Skeletal muscle tissue (tissue), 4 donors: Measurements from ENCODE around the gene SPAG5. TPM values are rescaled to one million over a fixed set of nuclear protein-coding genes. Genes with fewer than 3 reads are reported as not detected.

Experiments used
- H3K27ac ChIP-seq: one replicate; pipeline ENCODE4 v1.7.0; 2013; ENCODE audit warnings: mild to moderate bottlenecking, low read depth, low read length, inconsistent platforms
- H3K27me3 ChIP-seq, 3 donors: one replicate each; pipeline ENCODE4 v1.7.0; 2013; ENCODE audit warnings: low read length in 3 of 3; ENCODE audit not compliant: control insufficient read depth in 3 of 3, insufficient read depth in 3 of 3
- H3K36me3 ChIP-seq, 3 donors: one replicate each; pipeline ENCODE4 v1.7.0; 2013; ENCODE audit warnings: low read length in 3 of 3; ENCODE audit not compliant: control insufficient read depth in 3 of 3, insufficient read depth in 3 of 3
- H3K4me1 ChIP-seq, 3 donors: one replicate each; pipeline ENCODE4 v1.7.0; 2013; ENCODE audit warnings: low read length in 3 of 3, mild to moderate bottlenecking in 3 of 3; ENCODE audit not compliant: control insufficient read depth in 3 of 3, insufficient read depth in 3 of 3
- H3K4me3 ChIP-seq, 3 donors: one replicate each; pipeline ENCODE4 v1.7.0; 2013; ENCODE audit warnings: low read length in 3 of 3
- H3K9ac ChIP-seq, 3 donors: one replicate each; pipeline ENCODE4 v1.7.0; 2013; ENCODE audit warnings: low read length in 3 of 3, mild to moderate bottlenecking in 3 of 3, moderate library complexity in 2 of 3, low read depth in 1 of 3
- H3K9me3 ChIP-seq, 3 donors: one replicate each; pipeline ENCODE4 v1.7.0; 2013; ENCODE audit warnings: low read length in 3 of 3; ENCODE audit not compliant: control insufficient read depth in 3 of 3
- total RNA-seq: library from RNA; depleted of rRNA; stranded (reverse); fragments of >200 nt; gene quantifications from one replicate; pipeline ENCODE4 v1.2.3, GENCODE V29; 2014
- donor health status: Osteomylitis.

The SPAG5 gene
- total RNA-seq, 1 donor from 2014 or later, result 5.7 TPM

DNA sequence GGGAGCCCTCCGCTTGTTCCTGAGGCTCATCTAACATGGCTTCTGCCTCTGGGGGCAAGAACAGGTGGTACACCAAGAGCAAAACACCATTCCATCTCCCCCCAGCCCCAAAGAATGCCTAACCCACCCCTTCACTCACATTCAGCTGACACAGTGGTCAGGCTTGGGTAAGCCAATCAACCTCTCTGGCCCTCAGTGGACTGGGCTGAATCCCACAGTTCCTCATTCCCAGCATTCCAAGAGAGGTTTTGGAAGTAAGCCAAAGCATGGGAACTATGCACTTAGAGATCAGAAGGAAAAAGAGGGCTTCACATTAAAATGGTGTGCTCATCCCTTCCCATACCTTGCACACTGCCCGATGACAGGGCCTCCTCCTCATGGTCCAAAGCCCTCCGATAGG lies 35.4 kb downstream of the SPAG5 start:
- H3K36me3 ChIP-seq, result peaks cover 24 to 38% (median 30%) of the 10 kb centered on the region in 3 donors

DNA sequence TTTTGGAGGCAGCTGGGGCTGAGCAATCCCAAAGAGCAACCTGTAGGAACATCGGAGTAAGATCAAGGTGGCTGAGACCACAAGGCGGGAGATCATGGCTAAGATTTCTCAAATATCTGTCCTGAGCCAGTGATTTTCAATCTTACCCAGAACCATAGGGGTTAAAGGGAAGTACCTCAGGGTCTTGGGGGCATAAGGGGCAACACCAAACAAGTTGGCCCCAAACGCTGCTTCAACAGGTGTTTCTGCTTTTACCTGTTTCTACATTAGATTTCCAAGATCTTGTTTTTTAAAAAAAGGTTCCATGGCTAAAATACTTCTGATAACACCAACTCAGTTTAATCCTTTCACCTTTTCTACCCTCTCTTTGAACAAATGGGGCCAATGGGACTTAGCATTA lies 43.8 kb downstream of the SPAG5 start:
- peaks cover 5 to 15% (median 9%) of the 10 kb centered on the region in 3 donors for H3K4me1 ChIP-seq
- H3K36me3 ChIP-seq, result peaks cover 44 to 55% (median 53%) of the 10 kb centered on the region in 3 donors
- no peaks in the 10 kb centered on the region for H3K9me3 ChIP-seq
- no peaks in the 10 kb centered on the region for H3K27me3 ChIP-seq
- H3K4me3 ChIP-seq, result no peak overlapping the region
- no peak overlapping the region for H3K27ac ChIP-seq
- H3K9ac ChIP-seq, result no peak overlapping the region

More for the DNA sequence above, 35.4 kb downstream of the SPAG5 start:
- Histone ChIP-seq H3K9me3 (no peaks in the 10 kb centered on the region), H3K27me3 (no peaks in the 10 kb centered on the region), H3K9ac (no peak overlapping the region), H3K27ac (no peak overlapping the region), H3K4me1 (no peaks in the 10 kb centered on the region), H3K4me3 (no peak overlapping the region)

DNA sequence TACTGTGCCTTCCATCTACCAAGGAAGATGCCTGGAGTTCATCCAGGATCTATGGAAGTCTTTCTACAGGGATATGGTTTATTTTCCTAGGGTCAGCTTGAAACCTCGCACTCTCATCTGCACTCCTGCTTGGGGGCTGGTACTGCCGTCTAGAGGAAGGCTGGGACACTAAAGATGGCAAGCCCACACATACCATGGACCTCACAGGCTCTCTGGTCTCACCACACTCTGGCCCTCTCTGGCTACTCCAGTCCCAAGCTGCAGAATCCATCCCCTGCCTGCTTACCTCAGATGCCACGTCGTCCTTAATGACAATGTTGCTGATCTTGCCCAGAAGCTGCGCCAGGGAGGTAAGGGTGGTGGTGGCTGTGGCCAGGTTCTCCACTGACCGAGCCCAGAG lies 44.3 kb downstream of the SPAG5 start:
- no peak overlapping the region for H3K27ac ChIP-seq
- H3K36me3 ChIP-seq, result peaks cover 40 to 50% (median 48%) of the 10 kb centered on the region in 3 donors
- H3K4me3 ChIP-seq, result no peak overlapping the region
- H3K9me3 ChIP-seq, result no peaks in the 10 kb centered on the region
- no peaks in the 10 kb centered on the region for H3K27me3 ChIP-seq
- H3K4me1 ChIP-seq, result peaks cover 7 to 15% (median 12%) of the 10 kb centered on the region in 3 donors
- H3K9ac ChIP-seq, result no peak overlapping the region

DNA sequence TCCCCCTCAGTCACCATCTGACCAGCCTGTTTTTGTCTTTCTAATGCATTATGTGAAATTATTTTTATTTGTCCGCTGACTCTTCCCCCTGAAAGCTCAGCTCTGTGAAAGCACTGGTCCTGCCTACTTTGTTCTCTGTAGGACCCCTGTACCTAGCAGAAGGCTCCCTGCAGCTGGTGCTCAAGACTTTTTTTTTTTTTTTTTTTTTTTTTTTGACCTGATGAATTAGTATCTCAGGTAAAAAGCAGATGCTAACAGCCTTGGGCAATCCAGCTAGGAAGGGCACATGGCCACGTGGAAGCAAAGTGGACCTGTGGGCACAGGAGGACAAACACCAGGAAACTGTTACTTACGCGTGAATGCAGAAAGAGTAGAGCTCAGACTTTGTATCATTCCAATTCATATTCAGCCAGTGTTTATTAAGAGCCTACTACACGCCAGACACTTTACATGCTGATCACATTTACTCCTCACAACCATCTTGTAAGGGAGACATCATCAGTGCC lies 45.8 kb downstream of the SPAG5 start:
- no peak overlapping the region for H3K9ac ChIP-seq
- peak overlapping the region in 2 of 3 donors; percentile 38 to 54 for H3K4me3 ChIP-seq
- H3K27ac ChIP-seq, result no peak overlapping the region
- no peaks in the 10 kb centered on the region for H3K27me3 ChIP-seq
- H3K9me3 ChIP-seq, result no peaks in the 10 kb centered on the region
- H3K4me1 ChIP-seq, result peaks cover 7 to 17% (median 15%) of the 10 kb centered on the region in 3 donors
- H3K36me3 ChIP-seq, result peaks cover 36 to 44% (median 41%) of the 10 kb centered on the region in 3 donors

DNA sequence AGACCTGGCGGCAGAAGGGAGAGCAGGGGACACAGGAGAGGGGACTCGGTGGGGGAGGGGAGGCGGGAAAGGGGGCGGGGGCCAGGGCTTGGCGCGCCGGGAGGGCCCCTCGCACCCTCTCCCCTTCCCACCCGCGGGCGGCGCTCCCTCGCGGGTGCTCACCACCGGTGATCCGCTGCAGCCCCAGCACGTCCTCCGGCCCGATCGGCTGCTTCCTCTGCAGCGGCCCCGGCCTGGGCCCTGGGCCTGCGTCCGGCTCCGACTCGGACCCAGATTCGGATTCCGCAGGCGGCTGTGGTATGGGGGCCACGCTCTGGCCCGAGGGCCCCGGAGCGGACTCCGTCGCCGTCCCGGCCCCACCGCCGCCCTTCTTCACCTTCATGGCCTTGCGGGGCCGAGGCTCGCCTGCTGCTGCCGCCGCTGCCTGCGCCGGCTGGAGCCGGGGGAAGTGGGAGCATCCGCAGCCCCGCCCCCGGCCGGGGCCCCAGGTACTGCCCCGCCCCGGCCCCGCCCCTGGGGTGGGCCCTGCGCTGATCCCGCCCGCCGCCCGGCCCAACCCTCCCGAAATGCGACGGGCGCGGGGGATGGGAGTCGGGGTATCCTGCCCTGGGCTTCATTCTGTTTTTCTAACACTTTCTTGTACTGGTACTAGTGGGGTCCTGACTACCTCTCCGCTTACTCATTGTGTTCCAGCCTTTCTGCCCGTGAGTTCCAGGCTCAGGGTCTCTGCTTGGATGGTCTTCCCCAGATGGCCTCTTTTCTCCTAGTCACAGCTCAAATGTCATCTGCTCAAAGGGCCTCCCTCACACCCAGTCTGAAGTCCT lies 46.4 kb downstream of the SPAG5 start, which contains the start of gene UNC119:
Gene UNC119, minus strand, starts transcription at position 449 of the 824 bp plus-strand sequence. Its CDS starts 67 bp downstream, at position 382.
- H3K4me3 ChIP-seq, result peak within 1 kb of the TSS; percentile 54 to 74 (median 68)
- H3K27ac ChIP-seq, result no peak within 1 kb of the TSS
- H3K4me1 ChIP-seq, result peaks cover 7 to 17% (median 15%) of the 10 kb centered on the region in 3 donors
- H3K9ac ChIP-seq, result peak within 1 kb of the TSS in 2 of 3 donors; percentile 53 to 78
- H3K36me3 ChIP-seq, result peaks cover 30 to 38% (median 34%) of the 10 kb centered on the region in 3 donors
- no peaks in the 10 kb centered on the region for H3K27me3 ChIP-seq
- no peaks in the 10 kb centered on the region for H3K9me3 ChIP-seq

DNA sequence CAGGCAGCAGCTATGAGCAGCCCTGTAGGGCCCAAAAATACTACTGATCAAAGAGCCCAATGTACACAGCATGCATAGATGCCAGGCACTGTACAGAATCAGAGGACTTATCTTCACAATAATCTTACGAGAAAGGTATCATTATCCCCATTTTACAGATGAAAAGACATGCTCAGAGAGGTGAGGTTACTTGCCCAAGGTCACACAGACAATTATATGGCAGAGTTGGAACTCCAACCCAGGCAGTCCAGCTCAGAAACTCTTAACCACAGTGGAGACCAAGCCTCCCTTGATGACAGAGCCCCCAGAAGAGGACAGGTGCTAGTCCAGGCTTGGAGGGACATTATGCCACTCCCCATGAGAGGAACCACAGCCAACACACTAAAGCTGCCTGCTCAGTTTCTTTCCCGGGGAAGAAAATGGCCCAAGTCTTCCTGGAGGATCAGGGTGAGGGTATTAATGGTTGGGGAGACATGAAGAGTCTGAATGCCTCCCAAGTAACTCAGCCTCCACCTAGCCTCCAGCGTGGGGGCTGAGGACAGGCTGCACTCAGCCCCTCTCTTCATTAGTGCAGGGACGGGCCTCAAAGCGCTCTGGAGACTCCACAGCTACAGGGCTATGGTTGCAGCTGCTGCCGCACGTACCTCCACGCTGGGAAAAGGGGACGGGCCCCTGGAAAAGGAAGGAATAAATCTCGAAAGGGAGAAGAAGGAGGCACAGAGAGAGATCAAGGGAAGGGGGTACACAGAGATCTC lies 47.2 kb downstream of the SPAG5 start:
- peaks cover 29 to 31% (median 30%) of the 10 kb centered on the region in 3 donors for H3K36me3 ChIP-seq
- peak overlapping the region in 2 of 3 donors; percentile 53 to 66 for H3K9ac ChIP-seq
- no peaks in the 10 kb centered on the region for H3K9me3 ChIP-seq
- peaks cover 7 to 17% (median 15%) of the 10 kb centered on the region in 3 donors for H3K4me1 ChIP-seq
- H3K27me3 ChIP-seq, result no peaks in the 10 kb centered on the region
- peak overlapping the region; percentile 43 to 74 (median 68) for H3K4me3 ChIP-seq
- no peak overlapping the region for H3K27ac ChIP-seq

DNA sequence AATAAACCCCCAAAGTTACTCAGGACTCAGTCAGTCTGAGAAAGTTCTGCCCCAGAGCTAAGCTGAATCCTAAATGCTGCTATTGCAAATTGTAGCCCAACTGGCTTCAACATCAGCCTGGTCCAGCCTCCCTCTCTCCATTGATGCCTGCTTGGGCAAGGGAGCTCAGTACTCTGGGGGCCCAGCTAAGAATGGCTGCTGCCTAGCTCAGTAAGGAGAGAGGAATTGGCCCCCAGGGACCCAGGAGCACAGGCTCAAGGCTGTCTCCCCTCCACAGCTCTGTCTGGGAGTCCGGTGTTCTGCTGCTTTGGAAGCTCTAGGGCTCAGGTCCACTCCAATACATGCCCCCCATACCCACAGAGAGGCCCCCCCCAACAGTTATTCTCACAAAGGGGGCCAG lies 48.0 kb downstream of the SPAG5 start:
- H3K36me3 ChIP-seq, result peaks cover 22 to 26% (median 22%) of the 10 kb centered on the region in 3 donors
- peaks cover 7 to 17% (median 15%) of the 10 kb centered on the region in 3 donors for H3K4me1 ChIP-seq
- no peak overlapping the region for H3K27ac ChIP-seq
- no peaks in the 10 kb centered on the region for H3K27me3 ChIP-seq
- no peaks in the 10 kb centered on the region for H3K9me3 ChIP-seq
- H3K4me3 ChIP-seq, result no peak overlapping the region
- no peak overlapping the region for H3K9ac ChIP-seq

DNA sequence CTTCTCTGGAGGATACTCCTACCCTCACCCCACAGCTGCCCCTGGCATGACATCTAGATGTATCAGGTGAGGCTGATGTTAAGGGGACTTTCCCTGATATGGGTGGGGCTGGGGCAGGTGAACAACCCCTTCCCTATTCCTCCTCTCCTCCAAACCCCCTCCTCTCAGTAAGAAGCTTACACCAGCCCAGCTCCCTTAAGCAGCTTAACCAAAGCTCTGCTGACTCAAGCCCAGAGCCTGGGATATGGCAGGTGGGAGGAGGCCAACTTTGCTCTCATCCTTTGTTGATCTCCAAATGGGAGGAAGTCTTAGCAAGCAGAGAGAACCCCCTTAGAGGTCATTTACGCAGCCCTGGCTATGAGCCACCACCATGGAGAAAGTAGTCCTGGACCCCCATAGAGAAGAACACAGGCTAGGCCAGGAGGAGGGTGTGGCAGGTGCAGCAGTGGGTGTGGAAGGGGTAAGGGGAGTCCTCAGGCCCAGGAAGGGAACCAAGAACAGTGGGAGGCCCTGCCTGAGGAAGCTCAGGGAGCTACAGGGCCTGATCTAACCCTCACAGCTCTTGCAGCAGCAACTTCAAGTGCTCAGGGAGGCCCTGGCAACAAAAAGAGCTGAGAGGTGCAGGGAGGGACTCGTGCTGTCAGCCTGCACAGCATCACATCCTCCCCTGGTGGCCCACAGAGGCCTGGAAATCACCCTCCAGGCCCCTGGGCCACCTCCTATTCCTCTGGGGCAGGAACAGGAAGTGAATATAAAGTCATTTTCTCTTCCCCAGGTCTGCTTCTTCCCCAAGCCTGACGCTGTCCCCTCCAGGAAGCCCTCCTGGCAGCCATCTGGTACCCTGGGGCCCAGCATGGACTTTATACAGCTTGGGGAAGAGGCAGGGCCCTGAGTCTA lies 49.3 kb downstream of the SPAG5 start:
- Histone ChIP-seq H3K27ac (no peak overlapping the region), H3K4me1 (peaks cover 7 to 17% (median 15%) of the 10 kb centered on the region in 3 donors), H3K27me3 (no peaks in the 10 kb centered on the region), H3K9me3 (no peaks in the 10 kb centered on the region), H3K9ac (no peak overlapping the region), H3K4me3 (no peak overlapping the region), H3K36me3 (peaks cover 12 to 16% (median 12%) of the 10 kb centered on the region in 3 donors)
